ENCODE results near the gene GOLGA1.
"Not testable (repeated sequence)": the region's sequence is repeated elsewhere in the genome, so short reads cannot be mapped to it uniquely, and the experiment has no call there.

The GOLGA1 gene, protein sequence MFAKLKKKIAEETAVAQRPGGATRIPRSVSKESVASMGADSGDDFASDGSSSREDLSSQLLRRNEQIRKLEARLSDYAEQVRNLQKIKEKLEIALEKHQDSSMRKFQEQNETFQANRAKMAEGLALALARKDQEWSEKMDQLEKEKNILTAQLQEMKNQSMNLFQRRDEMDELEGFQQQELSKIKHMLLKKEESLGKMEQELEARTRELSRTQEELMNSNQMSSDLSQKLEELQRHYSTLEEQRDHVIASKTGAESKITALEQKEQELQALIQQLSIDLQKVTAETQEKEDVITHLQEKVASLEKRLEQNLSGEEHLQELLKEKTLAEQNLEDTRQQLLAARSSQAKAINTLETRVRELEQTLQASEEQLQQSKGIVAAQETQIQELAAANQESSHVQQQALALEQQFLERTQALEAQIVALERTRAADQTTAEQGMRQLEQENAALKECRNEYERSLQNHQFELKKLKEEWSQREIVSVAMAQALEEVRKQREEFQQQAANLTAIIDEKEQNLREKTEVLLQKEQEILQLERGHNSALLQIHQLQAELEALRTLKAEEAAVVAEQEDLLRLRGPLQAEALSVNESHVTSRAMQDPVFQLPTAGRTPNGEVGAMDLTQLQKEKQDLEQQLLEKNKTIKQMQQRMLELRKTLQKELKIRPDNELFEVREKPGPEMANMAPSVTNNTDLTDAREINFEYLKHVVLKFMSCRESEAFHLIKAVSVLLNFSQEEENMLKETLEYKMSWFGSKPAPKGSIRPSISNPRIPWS

DNA sequence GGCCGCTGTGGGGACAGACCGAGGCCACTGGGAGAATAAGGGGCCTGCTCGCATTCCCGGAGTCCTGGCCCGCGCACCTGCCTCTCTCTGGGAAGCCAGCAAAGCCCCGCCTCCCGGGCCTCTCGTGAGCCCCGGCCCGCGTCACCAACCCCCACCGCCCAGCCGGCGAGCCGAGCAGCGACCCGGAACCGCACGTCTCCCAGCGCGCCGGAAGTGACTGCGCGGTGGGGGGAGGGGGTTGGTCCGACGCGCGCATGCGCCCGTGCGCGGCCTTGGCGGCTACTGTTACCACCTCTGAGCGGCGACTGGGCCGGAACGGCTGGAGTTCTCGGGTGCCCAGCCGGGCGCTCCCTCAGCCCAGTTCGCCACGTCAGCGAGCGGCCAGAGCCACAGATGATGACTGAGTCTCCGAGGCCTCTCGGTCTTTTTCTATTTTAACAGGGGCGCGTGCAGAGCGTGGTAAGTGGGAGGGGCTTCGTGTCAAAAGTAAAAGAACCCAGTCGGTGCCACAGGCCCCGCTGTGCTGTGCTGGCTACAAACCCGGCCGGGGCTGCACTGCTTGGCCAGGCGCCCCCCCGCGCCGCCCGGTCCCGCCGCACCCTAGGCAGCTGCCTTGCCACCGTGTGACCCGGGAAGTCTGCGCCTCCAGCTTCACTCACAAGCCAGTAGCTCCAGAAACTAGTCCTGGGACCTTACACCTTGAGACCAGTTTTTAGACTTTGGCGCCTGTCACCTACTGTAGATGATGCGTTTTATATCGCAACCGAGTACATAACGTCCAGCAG lies at the start of gene GOLGA1:
TSS of gene GOLGA1 (minus strand) at position 190 of the 785 bp plus-strand sequence. CDS start 2,372 bp downstream, outside the sequence.
- peak; percentile 91 for DNase-seq

DNA sequence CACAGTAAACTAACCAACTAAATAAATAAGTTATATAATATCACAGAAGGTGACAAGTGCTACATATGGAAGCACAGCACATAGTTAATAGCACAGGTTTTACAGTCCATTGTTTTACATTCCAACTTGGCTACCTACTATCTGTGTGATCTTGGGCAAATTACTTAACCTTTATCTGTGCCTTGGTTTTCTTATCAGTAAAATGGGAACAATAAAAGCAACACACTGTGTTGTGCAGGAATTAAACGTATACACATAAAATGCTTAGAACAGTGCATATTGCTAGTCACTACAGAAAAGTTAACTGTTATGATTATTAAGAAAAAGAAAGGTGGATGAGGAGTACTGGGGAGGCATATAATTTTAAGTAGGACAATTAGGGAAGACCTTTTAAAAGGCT lies 42.8 kb upstream of the GOLGA1 start:
- DNase-seq, result no peak

DNA sequence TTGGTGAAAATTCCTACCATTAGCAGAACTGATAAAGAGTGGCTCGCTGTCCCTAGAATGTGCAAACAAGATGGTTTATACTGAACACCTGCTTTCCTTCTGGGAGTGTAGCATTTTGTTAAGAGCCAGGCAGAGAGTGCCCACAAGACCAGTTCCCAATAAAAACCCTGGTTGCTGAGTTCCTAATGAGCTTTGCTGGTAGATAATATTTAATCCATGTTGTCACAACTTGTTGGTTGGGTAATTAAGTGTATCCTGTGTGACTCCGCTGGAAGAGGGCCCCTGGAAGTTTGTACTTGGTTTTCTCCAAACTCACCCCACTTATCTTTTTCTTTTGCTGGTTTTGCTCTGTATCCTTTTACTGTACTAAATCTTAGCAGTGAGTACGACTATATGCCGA lies 39.5 kb upstream of the GOLGA1 start:
- DNase-seq, result no peak

DNA sequence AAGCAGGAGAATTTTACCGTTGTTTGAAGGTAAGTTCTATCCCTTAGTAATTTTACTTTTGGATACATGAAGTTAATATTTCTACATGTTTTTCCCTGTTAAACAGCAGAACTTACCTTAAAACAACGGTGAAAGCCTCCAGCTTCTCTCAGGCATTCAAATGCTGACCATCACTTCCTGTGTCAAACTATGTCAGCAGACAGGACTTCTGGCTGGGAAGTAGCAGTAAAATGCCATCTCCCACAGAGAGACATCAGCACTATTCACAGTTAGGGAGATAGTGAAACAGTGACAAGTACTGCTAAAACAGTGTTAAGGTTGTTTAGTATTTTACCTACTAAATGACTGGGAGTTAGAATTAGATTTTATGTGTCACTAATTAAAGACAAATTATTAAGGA lies 34.2 kb upstream of the GOLGA1 start:
- no peak for DNase-seq

DNA sequence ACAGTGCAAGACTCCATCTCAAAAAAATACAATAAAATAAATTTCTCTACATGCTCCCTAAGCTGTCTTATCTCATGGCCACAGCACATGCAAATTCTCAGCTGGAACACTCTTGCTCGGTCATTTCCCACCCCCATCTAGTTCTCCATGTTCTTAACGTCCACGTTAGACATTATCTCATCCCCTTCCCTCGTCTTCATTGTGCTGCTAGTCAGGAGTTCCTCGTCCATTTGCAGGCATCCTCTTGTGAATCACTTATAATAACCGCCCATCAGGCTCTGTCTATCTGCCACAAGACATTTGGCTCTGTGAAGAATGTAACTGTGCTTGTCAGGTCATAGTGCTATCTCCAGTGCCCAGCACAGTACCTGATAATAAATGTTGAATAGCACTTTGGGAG lies 32.9 kb upstream of the GOLGA1 start:
- no peak for DNase-seq

DNA sequence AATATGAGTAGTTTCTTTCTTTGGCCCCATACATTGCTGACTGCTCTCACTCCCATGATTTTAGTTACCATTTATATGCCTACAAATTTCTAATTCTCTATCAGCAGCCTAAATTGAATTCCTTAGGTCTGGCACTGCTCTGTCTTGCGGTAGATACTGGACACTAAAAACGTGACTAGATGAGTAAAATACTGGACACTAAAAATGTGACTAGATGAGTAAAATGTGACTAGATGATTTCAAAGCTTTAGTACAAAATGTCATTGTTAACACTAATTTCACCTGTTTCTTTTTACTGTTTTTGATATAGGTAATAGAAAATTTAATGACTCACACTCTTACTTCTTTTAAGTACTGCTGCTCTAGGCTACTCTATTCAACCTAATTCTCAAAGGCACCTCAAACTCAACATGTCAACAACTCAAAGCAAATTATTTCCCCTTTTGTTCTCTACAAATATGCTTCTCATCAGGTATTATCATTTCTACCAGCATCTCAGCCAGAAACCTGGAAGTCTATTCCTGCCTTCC lies 31.4 kb upstream of the GOLGA1 start:
- DNase-seq, result no peak

DNA sequence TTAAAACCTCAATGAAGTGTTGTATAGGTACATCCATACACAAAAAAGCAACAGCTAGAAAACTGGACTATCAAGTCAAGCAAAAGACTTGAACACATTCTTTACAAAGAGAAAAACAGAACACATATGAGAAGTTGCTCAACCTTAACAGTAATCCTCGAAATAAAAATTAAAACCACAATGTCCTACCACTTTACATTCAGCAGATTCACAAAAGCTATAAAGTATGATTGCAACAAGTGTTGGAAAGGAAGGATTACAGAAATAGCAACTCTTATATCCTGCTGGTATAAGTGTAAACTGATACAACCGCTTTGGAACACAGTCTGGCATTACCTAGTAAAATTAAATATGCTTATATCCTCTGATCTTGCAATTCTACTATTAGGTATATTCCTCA lies 28.5 kb upstream of the GOLGA1 start:
- no peak for DNase-seq

DNA sequence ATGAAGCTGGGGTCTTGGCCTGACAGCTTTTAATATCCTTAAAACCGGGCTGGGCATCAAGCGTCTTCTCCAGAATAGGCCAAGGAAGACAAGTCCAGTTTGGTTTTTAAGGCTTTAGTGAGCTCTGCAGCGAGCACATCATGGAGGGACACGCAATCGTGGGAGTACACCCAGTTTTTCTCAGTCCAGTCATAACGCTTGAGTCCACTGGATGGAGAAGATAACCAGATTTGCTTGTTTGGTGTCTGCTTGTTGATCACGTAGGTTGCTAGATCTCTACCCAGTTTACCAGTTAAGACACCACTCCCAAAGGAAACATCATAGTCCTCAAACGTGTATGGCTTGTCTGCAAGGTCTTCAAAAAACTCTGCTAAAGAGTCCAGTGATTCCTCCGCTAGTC lies 27.4 kb upstream of the GOLGA1 start:
- no peak for DNase-seq

DNA sequence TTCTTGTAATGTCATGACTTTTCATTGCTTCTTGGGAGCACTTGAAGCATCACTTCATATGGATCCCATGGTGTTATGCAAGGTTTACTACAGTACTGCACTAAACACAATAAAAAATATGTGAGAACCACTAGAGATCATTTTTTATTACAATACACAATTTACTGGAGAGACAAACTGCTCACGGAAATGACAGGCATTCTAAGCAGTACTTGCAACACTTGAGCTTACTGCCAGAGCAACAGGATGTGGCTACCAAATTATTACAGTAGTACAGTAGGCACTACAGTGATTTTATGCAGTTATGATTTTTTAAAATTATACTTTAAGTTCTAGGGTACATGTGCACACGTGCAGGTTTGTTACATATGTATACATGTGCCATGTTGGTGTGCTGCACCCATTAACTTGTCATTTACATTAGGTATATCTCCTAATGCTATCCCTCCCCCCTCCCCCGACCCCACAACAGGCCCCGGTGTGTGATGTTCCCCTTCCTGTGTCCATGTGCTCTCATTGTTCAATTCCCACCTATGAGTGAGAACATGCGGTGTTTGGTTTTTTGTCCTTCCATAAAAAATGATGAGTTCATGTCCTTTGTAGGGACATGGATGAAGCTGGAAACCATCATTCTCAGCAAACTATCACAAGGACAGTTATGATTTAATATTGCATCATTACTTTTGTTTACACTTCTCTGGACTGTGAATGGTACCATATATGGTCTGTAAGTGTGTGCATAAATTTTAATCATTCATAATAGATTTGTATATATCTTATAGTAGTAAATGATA lies 25.1 kb upstream of the GOLGA1 start:
- not testable (repeated sequence) for DNase-seq

DNA sequence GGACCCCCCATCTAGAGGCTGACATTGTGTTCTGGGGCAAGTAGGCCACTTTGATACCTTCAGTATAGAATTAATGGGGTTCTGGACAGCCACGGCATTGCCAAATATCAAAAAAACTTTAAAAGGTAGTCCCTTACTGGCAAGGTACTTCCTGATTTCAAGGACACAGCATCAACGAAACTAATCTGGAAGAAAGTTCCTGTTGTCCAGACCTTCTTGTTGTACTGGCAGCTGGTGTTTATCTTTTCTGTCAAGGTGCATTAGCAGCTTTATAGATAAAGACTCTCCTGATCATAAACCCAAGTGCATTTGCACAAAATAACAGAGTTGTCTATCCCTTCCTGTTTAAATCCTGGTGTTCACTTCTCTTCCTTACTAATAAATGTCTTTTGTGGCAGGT lies 23.7 kb upstream of the GOLGA1 start:
- no peak for DNase-seq

DNA sequence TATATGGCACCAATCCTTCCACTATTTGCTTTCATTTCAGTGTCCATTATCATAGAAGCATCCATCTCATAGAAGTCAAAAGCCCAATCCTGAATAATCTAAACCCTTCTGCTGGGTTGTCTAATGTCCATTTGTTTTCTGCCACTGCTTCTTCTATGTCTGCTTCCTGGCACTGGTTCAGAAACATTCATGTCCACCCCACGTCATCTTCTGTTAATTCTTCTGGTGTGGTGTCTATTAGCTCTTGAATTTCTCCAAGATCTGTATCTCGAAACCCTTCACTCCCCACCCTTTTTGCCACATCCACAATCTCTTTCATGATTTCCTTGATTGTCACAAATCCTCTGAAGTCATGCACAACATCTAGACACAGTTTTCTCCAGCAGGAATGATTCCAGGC lies 23.2 kb upstream of the GOLGA1 start:
- no peak for DNase-seq

DNA sequence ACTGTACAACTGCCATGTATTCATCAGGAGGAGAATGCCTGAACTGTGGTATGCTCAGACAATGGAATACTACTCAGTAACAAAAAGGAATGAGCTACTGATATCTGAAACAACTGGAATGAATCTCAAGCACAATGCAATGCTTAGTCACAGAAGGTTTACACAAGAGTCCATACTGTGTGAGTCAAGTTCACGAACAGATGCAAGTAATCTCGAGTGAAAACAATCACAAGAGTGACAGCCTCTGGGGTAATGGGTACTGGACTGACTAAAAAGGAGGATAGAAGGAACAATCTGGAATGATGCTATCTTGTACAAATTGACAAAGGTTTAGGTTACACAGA lies 19.5 kb upstream of the GOLGA1 start:
- DNase-seq, result no peak

DNA sequence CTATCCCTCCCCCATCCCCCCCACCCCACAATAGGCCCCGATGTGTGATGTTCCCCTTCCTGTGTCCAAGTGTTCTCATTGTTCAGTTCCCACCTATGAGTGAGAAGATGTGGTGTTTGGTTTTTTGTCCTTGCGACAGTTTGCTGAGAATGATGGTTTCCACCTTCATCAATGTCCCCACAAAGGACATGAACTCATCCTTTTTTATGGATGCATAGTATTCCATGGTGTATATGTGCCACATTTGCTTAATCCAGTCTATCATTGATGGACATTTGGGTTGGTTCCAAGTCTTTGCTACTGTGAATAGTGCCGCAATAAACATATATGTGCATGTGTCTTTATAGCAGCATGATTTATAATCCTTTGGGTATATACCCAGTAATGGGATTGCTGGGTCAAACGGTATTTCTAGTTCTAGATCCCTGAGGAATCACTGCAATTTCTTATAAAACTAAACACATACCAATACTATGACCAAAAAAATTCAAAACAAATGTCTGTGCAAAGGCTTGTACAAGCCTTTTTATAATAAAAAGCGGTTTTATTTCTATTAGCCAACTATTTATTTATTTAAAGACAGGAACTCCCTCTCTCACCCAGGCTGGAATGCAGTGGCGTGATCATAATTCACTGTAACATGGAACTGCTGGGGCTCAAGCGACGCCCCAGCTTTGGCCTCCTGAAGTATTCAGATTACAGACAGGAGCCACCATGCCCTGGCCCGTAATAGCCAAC lies 19.0 kb upstream of the GOLGA1 start:
- not testable (repeated sequence) for DNase-seq

DNA sequence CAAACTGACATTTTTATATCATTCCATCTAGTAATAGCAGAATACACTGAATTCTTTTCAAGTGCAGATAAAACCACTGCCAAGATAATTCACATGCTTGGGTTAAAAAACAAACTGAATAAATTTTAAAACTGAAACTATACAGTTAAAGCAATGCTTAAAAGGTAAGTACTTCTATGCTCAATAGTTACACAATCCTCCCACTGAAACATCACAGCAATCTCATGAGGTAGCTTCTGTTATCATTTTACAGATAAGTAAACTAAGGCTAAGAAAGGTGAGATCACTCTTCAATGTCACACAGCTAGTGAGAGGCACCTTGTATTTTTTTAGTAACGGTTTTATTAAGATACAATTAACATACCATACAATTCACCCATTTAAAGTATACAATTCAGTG lies 13.4 kb upstream of the GOLGA1 start:
- no peak for DNase-seq

DNA sequence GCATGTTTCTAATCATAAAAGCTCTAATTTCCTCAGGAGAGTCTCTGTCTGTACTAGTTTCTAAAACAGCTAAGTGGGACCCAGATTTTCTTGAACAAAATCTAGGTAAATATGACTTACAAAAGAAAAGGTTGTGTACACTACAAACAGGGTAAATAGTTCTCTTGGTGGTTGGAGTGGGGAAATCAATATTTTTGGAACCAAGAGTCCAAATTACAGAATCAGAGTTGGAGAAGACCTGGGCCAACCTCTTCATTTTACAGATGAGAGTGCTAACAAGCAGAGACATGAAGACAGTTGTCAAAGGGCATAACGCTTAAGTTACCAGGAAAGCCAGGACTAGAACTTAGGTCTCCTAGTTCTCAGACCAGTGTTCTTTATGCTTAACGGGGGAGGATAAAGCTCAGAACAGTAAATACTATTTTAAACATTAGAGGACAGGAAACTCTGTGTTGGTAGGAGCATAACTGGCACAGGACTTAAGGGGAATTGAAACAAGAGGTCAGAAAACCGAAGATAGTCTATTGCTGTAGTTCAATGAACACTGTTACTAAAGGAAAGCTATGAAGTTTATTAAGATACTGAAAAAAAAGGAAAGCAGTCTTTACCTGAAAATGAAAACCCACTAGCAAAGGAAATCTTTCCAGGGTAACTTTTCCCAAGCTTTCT lies 9.3 kb upstream of the GOLGA1 start:
- no peak for DNase-seq

DNA sequence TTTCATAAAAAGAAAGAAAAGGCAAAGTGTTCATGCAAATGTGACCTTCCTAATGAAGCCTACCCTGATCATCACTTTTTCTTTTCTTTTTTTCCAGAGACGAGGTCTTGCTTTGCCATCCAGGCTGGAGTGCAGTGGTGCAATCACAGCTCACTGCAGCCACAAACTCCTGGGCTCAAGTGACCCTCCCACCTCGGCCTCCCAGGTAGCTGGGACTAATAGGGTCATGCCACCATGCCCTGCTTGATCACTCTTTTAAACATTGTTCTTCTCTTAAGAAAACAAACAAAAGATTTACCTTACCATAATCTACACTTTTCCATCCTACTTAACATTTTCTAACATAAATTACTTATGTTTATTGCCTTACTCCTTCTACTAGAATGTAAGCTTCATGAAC lies 8.5 kb upstream of the GOLGA1 start:
- DNase-seq, result no peak

DNA sequence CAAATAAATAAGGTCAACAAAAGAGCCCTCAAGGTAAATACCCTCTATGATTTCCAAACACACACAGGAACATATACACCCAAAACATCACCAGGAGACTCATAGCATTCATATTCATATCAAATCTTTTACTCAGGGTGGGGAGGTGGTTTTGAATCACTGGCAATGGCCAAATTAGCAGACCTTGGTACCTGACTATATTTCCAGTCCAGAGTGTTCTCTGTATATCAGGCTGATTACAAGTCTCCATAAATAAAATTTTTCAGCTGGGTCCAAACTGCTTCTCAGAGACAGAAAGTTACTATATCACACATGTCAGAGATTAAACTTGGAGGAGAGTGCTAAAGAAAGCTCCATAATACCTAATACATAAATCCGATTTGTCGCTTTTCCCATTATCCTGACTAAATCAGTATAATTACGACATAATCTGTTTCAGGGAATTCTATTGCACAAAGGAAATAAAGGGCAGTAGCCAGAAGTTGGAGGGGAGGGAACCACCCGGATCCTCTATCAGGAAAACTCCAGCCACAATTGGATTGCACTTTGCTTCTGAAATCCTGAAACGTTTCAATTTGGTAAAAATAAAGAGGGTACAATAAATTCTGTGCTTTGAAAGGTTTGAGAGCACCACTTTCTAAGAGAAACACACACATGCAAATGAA lies 7.0 kb upstream of the GOLGA1 start:
- no peak for DNase-seq

DNA sequence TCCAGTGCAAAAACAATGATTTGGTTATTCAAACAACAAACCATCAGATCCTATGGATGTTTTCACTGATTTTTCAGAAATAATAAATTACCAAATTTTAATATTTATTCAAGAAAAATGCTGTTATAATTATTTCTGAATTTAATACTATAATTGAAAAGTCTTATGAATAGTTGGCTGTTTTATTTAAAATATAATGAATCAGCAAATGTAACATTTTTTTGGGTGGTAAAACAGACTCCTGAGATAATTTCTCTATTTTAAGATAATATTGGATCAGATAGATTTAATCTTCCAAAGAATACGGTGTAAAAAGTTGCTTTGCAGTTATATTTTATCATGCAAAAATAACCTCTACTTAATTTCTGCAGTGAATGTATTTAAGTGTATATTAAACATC lies 5.3 kb upstream of the GOLGA1 start:
- DNase-seq, result no peak

DNA sequence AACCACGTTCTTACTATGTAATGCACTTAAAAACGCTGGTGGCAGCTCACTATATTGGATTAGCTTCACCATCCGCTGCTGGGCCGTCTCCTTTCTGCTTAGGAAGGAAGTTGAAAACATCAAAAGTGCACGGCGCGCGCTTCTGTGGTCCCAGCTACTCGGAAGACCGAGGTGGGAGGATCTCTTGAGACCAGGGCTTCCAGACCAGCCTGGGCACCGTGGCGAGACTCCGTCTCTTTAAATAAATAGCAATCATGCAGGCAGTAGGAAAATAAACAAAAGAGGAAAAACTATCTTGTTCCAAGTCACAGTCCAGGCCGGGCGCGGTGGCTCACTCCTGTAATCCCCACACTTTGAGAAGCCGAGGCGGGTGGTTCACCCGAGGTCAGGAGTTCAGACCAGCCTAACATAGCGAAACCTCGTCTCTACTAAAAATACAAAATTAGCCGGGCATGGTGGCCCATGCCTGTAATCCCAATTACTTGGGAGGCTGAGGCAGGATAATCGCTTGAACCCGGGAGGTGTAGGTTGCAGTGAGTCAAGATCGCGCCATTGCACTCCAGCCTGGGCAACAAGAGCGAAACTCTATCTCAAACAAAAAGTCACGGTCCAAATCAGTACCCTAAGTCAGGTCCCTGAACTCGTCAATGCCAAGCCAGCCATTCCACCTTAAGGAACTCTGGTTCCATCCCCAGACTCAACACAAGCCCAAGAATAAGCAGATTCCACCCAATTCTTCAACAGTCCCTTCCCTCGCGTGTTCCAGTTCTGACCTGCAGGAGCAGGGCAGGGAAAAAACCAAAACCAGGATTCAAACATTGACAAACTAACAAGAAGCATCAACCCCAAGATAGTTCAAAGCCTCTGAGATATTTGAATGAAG lies 1.0 kb upstream of the GOLGA1 start:
- no peak for DNase-seq

DNA sequence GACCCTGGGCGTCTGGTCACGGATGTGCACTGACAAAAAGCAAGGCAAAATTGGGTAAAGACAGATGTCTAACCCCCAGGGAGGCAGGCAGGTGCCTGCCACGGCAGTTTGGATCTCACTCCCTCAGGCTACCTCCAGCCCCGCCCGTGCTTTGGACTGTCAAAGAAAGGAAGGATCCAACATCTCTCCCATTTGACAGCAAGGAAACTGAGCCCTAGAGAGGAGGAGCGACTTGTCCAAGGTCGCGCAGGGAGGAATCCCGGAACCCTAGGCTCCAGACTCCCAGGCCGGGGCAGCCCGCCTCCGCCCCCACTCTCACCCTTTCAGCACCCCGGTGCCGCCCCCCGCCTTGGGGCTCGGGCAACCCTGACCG lies 376 bp downstream of the GOLGA1 start:
- DNase-seq, result peak; percentile 21
